HG03432 (cell line): ENCODE data around the gene ACP7.

Experiments
- ATAC-seq: cut with Tn5 transposase; IDR thresholded peaks from one replicate; pipeline ENCODE4 v1.9.1; 2021; ENCODE audit warnings: mild to moderate bottlenecking, moderate library complexity; ENCODE audit not compliant: unreplicated experiment

The ACP7 gene

DNA sequence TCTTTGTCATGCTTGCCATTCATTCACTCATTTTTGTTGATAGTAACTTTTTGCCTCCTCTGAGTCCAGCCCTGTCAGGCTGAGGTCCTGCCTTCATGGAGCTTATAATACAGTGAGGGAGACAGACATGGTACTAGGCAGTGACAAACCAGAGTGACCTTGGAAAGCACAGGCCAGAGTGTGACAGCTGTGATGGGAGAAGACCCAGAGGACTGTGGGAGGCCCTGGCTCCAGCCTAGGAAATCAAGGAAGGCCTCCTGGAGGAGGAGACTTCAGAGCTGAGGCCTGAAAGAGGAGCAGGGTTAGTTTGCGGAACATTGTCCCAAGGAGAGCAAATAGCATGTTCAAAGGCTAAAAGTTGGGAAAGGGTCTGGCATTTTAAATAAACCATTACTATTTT lies 61.9 kb downstream of the ACP7 start:
- no peak for ATAC-seq

DNA sequence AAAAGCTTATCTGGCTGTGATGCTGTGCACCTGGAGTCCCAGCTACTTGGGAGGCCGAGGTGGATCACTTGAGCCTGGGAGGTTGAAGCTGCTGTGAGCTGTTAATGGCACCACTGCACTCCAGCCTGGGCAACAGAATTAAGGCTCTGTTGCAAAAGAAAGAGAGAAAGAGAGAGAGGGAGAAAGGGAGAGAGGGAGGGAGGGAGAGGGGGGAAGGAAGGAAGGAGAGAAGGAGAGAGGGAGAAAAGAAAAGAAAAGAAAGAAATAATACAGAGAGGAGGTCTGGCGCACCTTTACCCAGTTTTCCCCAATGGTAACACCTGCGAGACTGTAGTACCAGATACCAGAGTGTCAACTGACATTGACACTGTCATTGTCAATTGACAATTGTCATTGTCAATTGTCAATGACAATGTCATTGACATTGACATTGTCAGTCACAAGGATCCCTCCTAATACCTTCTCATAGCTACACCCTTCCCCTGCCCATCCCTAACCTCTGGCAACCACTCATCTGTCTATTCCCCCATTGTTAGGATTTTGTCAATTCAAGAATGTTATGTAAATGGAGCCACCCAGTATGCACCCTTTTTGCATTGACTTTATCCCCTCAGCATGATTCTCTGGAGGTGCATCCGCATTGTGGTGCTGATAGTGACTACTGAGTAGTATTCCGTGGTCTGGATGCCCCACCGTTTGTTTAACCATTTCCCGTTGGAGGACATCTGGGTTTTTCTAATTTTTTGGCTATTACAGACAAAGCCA lies 62.7 kb downstream of the ACP7 start:
- ATAC-seq = no peak

DNA sequence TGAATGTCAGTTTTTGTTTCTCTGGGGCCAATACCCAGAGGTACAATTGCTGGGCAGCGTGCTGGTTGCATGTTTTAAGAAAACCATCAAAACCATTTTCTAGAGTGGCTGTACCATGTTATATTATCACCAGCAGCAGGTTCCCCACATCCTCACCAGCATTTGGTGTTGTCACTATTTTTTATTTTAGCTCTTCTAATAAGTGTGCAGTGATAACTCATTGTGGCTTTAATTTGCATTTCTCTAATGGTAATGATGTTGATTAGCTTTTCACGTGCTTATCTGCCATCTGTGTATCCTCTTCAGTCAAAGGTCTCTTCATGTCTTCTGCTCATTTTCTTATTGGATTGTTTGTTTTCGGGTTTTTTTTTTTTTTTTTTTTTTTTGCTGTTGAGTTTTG lies 63.3 kb downstream of the ACP7 start:
- ATAC-seq = no peak

DNA sequence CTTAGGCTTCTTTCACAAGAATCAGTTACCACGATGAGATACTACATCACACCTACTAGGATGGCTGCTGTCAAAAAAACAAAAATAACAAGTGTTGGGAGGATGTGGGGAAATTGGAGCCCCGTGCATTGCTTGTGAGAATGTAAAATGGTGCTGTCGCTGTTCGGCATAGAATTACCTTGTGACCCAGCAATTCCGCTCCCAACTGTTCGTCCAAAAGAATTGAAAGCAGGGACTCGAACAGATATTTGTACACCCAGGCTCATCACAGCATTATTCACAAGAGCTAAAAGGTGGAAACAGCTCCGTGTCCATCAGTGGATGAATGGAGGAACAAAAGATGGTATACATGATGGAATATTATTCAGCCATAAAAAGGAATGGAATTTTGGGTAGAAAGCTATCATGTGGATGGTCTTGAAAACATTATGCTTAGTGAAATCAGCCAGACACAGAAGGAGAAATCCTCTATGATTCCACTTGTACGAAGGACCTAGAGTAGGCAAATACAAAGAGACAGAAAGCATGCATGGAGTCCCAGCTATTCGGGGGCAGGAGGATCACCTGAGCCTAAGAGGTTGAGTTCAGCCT lies 64.9 kb downstream of the ACP7 start:
- no peak for ATAC-seq

DNA sequence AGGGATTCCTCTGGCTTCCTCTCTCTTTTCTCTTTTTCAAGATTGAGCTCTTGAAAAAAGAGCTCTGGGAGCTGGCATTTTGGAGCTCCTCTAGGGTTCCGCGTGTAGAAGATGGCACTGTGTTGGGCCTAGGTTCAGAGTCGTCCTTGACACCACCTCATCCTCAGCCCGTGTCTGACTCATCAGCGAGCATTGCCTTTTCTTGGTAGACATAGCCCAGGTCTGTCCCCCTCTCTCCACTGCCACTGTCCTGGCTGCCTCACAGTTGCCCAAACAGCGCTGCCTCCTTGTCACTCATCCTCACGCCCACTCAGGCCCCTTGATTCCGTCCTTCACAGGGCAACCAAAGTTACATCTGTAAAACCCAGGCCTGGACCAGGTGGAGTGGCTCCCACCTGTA lies 66.1 kb downstream of the ACP7 start:
- ATAC-seq = no peak

DNA sequence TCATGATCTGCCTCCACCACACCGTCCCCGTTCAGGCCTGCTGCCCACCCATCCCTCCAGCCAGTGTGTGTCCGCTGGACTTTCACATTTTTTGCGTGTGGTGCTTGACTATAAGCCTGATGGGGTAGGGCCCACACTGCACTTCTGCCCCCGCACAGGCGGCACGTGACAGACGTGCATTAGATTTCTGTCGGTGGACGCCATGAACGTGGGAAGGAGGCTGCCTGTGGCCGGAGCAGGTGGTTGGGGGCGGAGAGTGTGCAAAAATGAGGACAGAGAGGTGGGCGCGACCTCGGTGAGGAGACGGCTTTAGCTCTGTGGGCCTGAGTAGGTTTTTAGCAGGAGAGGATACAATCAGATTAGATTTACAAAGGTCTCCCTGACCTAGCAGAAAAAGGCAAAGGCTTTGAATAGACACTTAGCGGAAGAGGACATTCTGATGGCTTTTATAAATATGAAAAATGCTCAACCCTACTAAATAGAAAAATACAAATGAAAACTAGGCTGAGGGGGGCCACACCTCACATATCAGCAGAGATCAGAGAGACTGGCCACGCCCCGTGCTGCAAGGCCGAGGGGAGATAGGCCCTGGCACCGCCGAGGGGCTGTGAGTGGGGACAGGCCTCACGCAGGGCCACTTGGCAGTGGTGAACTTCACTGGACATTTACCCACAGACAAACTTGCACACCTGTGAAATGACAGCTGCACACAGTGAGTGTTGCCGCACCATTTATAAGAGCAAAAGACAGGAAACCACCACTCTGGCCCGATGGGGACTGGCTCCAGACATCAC lies 66.8 kb downstream of the ACP7 start:
- no peak for ATAC-seq

DNA sequence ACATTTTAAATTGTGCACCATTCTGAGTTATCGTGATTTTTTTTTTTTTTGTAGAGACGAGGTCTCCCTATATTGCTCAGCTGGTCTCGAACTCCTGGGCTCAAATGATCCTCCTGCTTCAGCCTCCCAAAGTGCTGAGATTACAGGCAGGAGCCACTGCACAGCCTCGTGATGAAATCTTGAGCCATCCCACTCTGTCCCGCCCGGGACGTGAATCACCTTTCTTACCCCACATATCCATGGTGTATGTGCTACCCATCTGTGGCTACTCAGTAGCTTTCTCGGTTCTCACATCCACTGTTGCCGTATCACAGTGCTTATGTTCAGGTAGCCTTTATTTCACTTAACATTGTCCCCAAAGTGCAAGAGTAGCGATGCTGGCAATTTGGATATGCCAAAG lies 67.9 kb downstream of the ACP7 start:
- ATAC-seq = no peak

DNA sequence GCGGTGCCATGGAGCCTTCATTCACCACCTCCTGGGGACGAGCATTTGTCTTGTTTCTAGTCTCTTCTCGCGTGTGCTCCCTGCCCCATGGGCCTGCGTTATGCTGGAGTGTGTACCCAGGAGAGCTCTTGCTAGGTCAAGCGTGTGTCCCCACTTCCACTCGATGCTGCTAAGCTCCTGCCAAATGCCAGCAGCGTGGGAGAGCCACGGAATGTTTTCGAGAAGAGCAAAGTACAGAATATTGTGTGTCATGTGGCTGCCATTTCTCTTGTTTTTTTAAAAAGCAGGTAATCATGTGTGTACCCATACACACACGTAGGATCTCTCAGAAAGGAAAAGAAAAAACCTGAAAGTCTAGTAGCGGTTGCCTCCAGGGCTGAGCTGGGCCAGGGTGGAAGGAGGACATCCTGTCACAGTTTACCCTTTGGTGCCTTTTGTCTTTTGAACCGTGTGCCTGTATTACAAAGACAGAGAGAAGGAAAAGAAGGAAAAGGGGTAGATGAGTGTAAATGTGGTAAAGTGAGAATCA lies 70.0 kb downstream of the ACP7 start:
- no peak for ATAC-seq

DNA sequence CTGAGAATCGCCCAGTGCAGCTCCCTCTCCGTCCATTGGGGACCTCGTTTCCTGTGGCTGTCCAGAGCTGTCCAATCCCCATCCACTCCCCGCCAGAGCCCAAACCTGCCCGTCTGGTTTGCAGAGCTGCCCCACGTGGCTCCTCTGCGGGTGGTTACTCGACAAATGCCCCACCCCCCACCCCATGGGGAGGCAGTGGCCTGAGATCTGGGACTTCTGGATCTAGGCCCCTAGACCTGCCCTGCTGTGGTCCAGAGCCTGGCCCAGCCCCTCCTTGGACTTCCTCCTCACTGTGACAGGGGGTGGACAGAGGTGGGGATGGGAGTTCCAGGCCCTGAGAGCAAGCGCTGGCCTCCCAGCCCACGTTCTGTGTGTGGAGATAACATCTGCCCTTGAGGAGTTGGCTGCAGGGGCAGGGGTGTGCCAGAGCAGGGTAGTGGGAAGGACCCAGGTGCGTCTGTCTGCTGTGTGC lies 70.5 kb downstream of the ACP7 start:
- no peak for ATAC-seq

DNA sequence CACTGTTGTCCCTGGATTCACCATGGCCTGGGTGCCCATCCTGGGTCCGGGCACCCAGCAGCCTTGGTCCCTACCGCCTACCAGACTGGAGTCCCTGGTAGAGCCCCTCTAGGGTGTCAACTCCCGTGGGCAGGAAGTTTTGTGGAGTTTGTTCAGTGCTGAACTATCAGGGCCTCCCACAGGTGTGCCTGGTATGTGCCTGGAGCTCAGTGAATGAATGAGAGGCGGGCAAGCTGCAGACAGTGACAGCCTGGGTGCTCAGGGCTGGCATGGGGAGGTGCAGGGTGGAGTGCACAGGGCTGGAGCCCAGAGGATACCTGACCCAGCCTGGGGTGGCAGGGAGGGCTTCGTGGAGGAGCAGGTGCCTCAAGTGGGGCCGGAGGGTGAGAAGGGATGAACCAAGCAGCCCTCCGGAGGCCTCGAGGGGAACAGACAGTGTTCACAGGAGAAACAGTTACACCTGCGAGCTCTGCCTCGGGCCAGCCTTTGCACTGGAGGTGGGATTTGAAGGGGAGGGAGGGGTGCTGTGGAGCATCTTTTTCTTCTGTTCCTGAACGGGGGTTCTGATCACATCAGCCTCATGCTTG lies 71.0 kb downstream of the ACP7 start:
- ATAC-seq = no peak

DNA sequence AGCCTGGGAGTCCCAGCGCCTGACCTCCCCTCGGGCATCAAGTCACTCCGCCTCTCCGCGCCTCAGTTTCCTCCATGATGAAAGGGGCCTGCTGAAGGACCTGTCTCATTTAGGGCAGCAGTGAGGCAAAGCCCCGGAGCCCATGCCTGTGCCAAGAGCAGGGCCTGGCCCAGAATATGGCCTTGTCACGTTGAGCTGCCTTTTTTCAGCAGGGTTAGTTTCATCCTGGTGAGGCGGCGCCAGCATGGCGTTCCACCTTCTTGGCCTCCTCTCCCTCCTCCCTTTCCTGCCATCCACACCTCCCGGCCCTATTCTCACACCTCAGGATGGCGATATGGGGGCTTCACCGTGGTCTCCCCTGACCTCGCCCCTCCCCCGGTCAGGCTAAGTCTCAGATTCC lies 71.6 kb downstream of the ACP7 start:
- ATAC-seq = no peak

DNA sequence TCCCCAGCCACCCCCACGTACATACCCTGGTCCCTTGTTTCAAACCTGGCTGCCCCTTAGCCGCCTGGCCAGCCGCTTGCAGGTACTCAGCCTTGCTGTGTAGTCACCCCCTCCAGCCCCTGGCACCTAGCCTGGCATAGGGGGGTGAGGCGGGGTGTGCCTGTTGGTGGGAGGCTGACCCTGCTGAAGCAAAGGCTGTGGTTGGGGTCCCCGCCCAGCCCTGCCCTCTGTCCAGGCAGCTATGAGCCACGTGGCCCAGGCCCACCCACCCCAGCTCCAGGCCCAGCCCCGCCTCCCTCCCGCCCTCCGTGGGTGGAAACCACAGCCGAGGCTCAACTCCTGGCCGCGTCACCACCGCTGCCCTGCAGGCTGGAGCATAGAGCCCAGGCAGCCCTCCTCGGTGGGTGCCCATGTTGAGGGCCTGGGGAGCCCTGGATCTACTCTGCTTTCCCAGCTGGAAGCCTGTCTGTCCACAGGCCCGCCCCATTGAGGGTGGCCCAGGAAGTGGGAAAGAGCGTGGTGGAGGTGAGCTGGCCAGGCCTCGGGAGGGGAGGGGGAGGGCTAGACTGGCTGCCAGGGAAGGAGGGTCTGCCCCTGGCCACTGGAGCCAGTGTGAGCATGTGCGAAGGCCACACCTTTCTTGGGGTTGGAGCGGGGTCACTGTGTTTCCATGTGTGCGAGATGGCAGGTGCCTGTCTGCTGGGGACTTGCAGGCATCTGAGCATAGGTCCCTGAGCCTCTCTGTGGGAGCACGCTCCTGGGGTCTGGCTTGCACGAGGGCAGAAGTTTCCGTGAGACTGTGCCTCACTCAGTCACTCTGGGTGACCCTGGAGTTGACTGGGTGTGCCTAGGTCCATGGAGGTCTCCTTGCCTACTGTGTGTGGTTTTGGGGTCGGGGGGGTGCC lies 72.4 kb downstream of the ACP7 start:
- ATAC-seq = no peak

DNA sequence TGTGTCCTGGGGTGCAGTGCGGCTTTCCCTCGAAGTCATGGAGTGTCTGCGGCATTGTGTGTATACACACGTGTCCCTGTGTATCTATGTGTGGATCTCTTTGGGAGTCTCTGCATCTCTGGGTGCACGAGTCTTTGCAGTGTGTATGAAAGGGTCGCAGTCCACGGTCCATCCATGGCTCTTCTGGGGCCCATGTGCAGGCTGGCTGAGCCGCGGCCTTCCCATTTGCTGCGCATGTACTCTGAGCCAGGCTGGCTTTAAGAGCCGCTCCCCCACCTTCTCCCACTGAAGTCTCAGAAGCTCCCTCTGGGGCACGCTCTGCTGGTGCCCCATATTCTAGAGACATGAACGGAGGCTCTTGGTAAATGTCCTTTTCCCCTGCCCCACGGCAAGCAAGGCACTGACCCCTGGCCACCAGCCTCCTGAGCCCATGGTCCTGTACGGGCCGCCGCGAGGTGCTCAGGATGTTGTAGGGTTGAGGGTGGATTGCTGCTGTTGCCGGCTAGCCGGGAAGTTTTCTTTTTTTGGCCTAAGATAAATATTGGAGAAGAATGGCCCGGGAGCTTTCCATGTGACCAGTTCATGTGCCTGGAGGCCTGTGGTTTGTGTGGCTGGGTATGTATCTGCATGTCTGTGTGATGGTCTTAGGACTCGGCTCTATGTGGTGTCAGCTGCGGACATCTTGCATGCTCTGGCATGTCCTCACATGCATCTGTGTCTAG lies 73.3 kb downstream of the ACP7 start:
- no peak for ATAC-seq

DNA sequence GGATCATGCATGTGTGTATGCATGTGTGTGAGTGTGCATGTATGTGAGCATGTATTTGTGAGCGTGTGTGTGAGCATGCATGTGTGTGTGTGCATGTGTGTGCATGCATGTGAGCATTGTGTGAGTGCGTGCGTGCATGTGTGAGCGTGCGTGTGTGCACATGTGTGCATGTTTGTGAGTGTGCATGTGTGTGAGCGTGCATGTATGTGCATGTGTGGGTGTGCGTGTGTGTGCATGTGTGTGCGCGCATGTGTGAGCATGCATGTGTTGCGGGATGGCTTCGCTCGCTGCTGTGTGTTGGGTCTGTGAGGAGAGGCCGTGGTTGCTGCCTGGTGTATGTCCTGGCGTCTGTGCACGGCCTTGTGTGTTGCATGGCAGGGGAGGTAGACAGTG lies 73.8 kb downstream of the ACP7 start:
- ATAC-seq = no peak

DNA sequence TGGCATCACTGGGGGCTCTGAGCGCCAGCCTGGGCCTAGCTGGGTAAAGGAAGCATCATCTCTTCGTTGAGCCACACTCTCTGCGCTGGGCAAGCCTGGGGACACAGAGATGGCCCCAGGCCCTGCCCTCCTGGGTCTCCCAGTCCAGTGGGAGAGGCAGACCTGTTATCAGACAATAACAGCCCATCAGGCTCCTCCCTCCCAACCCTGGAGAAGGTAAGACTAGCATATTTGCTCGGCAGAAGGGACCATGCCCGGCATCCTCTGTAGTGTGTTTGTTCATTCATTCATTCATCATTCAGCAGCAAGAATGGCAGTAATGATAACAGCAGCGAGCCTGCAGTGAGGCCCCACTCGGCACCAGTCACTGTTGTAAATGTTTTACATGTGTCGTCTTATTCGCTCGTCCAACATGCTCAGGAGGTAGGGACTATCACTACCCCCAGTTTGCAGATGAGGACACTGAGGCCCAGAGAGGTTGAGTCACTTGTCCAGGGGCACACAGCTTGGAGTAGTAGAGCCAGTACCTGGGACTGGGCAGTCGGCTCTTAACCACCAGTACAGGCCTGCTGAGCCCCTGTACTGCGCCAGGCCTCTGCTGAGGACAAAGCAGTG lies 74.6 kb downstream of the ACP7 start:
- ATAC-seq = no peak

DNA sequence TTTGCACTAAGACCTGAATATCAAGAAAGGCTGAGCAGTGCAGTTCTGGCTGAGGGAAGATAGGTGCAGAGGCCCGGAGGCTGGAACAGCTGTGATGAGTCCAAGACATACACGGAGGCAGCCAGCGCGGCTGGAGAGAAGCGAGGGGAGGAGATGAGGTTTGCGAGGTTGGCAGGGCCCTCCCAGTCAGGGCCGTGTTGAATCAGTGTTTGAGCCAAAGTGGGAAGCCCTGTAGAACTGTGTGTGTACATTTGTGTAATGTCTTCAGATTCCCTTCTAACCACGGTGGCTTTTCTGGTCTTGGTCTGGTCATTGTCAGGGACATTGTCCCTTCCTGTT lies 76.3 kb downstream of the ACP7 start:
- ATAC-seq = no peak
